ENCODE measurements around the gene SMS. TPM values are rescaled to one million over a fixed set of nuclear protein-coding genes. Genes with fewer than 3 reads are reported as not detected.
A peak's percentile ranks its signal among the peaks of the same experiment; 100 is the strongest.

SMS gene
- total and polyA plus RNA-seq, 10 of the 15 experiments (the other 5 are each of a cell fraction or from before 2014, with no cell fraction given) = 55.8 to 156 (median 114) TPM

DNA sequence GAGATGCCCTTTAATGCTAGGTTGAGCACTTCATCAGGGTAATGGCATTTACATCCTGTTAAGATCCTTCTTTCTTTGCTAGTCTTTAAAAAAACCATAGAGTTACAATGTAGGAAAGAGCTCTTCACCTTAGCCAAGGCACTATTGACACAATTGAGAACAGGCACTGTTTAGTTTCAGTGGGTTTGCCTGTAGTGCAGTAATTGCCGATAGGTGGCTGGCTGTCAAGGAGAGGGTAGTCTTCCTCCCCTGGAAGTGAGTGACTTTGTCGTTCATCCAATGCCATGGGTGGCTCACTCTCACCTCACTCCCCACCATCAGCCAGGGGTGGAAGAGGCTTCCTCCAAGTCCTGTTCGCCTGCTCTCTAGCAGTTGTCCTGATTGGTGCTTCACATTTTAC is 34.7 kb downstream of the SMS start (continued):
- TF ChIP-seq, protein P1, sequence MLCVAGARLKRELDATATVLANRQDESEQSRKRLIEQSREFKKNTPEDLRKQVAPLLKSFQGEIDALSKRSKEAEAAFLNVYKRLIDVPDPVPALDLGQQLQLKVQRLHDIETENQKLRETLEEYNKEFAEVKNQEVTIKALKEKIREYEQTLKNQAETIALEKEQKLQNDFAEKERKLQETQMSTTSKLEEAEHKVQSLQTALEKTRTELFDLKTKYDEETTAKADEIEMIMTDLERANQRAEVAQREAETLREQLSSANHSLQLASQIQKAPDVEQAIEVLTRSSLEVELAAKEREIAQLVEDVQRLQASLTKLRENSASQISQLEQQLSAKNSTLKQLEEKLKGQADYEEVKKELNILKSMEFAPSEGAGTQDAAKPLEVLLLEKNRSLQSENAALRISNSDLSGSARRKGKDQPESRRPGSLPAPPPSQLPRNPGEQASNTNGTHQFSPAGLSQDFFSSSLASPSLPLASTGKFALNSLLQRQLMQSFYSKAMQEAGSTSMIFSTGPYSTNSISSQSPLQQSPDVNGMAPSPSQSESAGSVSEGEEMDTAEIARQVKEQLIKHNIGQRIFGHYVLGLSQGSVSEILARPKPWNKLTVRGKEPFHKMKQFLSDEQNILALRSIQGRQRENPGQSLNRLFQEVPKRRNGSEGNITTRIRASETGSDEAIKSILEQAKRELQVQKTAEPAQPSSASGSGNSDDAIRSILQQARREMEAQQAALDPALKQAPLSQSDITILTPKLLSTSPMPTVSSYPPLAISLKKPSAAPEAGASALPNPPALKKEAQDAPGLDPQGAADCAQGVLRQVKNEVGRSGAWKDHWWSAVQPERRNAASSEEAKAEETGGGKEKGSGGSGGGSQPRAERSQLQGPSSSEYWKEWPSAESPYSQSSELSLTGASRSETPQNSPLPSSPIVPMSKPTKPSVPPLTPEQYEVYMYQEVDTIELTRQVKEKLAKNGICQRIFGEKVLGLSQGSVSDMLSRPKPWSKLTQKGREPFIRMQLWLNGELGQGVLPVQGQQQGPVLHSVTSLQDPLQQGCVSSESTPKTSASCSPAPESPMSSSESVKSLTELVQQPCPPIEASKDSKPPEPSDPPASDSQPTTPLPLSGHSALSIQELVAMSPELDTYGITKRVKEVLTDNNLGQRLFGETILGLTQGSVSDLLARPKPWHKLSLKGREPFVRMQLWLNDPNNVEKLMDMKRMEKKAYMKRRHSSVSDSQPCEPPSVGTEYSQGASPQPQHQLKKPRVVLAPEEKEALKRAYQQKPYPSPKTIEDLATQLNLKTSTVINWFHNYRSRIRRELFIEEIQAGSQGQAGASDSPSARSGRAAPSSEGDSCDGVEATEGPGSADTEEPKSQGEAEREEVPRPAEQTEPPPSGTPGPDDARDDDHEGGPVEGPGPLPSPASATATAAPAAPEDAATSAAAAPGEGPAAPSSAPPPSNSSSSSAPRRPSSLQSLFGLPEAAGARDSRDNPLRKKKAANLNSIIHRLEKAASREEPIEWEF (IDR thresholded peaks at IDR 0.05; ENCODE audit: insufficient replicate concordance, low read depth, low read length) = no peak

DNA sequence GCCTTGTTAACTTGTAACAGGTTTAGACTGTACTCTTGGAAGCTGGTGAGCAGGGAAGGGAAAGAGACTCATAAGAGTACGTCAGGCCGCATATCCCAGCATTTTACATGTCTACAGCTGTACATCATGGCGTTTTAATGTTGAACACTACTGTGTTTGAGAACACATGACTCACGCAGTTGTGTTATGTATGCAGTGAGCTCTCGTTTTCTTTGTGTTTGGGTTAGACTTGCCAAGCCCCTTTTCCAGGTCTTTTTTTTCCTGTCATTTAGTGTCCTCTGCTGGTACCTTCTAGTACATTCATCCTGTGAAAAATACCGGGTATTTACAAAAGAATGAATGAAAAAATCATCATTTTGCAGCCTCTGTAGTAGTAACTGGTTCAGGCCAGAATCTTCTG is 35.3 kb downstream of the SMS start:
- H3K27me3 ChIP-seq (replicated peaks in 1 of 2; ENCODE audit: control insufficient read depth in 2 of 2, insufficient read depth in 2 of 2, low read length in 1 of 2) = no peaks in the 10 kb centered on the region
- H4K20me1 ChIP-seq (ENCODE audit: control insufficient read depth, insufficient read depth) = no peaks in the 10 kb centered on the region
- no TSS peak for BruUV-seq (replicated peaks)
- ATAC-seq (no peak), FAIRE-seq (no peak), DNase-seq (ENCODE audit: low read depth, low spot score) (no peak)
- no peak overlapping the region for H3K9ac ChIP-seq (ENCODE audit: control insufficient read depth, insufficient read depth, low read length)
- no peaks in the 10 kb centered on the region for H3K9me3 ChIP-seq (replicated peaks; ENCODE audit: control insufficient read depth, insufficient read depth, low read length)
- H3K36me3 ChIP-seq (ENCODE audit: control insufficient read depth in 2 of 2, insufficient read depth in 2 of 2, low read length in 1 of 2) = peaks cover 0 to 6% of the 10 kb centered on the region in 2 experiments; a peak in 3 of 4 replicates
- ChIA-PET RAD21 (ENCODE audit: unreplicated experiment) (interaction anchor here (1.0 kb wide), 1 partner anchor 10 kb away, joined by 3 read pairs; no protein-coding TSS in a partner anchor), SMC1A (ENCODE audit: uncharacterized antibody, unreplicated experiment) (interaction anchor here (5.9 kb wide), 1 partner anchor 9 kb away, joined by 44 read pairs; no protein-coding TSS in a partner anchor), CTCF (interaction anchor here (0.9 to 7.3 kb wide), 2 partner anchors 9 to 161 kb away, joined by 3 to 64 read pairs; no protein-coding TSS in a partner anchor), POLR2A (no interaction called here)
- no peaks in the 10 kb centered on the region for H3K79me2 ChIP-seq (ENCODE audit: control insufficient read depth, insufficient read depth, low read length)
- intact Hi-C loops (cut with micrococcal nuclease; ENCODE audit: unreplicated experiment) = no loop called here
- no peak overlapping the region for H3K27ac ChIP-seq (ENCODE audit: control insufficient read depth, insufficient read depth)
- no peak overlapping the region for H3K4me3 ChIP-seq
- TF ChIP-seq SIX5 (IDR thresholded peaks at IDR 0.05; ENCODE audit: low read depth, low read length, severe bottlenecking) (no peak), SUZ12 (IDR thresholded peaks at IDR 0.05; ENCODE audit: unreplicated experiment) (no peak), DPF2 (IDR thresholded peaks at IDR 0.05) (no peak), RAD21 (IDR thresholded peaks at IDR 0.05; ENCODE audit: insufficient read depth, low read depth, low read length) (peak; percentile 30; the same call in 1 of the 2 replicates)
- 0 out of 2 replicates have a peak, but pooled peaks cover 4% of the 10 kb centered on the region for H3K4me1 ChIP-seq (ENCODE audit: control insufficient read depth, insufficient read depth, low read length)
- WGBS (ENCODE audit: insufficient coverage, insufficient replicate concordance, low lambda C conversion rate, missing lambda C conversion rate) = 62% methylated on average over 6 of the region's 6 CpGs
- H3K4me2 ChIP-seq (ENCODE audit: control insufficient read depth, insufficient read depth) = no peak overlapping the region
- no peak overlapping the region for H2AFZ ChIP-seq (ENCODE audit: control insufficient read depth, low read depth, low read length)
- in situ Hi-C loops (cut with MboI) = no loop called here
